GM19463 (cell line): Measurements from ENCODE around the gene PCGF6.

Experiments
- ATAC-seq: cut with Tn5 transposase; IDR thresholded peaks from one replicate; pipeline ENCODE4 v1.9.1; 2021; ENCODE audit warnings: mild to moderate bottlenecking, moderate library complexity; ENCODE audit not compliant: unreplicated experiment

The PCGF6 gene

DNA sequence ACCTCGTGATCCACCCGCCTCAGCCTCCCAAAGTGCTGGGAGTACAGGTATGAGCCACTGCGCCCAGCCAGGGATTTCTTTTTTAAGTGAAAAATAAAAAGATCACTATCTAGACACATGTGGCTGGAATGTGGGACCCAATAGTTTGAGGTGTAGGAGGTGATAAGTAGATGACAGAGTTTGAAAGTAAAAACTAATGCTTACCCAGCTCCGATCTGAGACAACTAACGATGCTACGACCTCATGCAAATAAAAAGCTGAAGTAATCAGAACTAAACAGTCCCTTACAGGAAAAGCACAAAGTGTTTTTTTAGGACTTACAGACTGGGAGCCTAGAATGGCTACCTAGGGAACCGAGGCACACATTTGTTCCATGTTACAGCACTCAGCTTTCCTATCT, 23.0 kb downstream of the PCGF6 start:
- ATAC-seq: no peak

DNA sequence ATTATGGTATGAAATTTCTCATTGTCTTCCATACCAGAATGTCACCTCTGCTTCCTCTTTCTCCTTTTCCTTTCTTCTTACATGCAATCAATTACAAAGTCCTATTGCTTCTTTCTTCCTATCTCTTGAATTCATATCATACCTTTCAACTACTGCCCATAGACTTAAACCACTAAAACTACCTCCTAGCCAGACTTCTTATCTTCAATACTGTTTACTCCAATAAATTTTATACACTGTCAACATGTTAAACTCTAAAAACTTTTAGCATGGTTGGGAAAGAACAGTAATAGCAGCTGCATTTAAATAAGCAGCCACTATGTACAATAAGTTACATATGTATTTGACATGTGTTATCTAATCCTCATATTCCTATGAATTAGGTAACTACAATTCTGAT, 34.9 kb downstream of the PCGF6 start:
- no peak for ATAC-seq

DNA sequence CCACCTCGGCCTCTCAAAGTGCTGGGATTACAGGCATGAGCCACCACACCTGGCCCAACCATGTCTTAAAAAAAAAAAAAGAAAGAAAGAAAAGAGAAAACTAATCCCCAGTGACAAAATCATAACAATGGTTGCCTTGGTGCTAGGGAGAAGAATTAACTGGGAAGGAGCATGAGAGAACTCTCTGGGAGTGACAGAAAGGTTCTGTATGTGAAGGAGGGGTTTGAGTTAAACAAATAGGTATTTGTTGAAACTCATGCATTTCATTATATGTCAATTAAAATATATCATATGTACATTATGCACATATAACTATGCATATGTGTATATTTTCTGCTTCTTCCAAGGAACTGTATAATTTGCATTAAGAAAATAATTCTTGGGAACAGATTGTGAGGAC, 40.7 kb downstream of the PCGF6 start:
- no peak for ATAC-seq

DNA sequence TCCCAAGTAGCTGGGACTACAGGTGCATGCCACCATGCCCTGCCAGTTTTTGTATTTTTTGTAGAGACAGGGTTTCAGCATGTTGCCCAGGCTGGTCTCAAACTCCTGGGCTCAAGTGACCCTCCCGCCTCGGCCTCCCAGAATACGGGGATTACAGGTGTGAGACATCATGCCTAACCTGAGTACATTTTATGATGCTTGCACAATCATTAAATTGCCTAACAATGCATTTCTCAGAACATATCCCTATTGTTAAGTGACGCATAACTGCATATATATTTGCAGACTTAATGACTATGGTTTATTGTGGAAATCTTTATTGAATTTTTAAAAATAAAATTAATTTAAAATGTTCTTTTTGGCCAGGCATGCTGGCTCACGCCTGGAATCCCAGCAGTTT, 43.3 kb downstream of the PCGF6 start:
- ATAC-seq: no peak

DNA sequence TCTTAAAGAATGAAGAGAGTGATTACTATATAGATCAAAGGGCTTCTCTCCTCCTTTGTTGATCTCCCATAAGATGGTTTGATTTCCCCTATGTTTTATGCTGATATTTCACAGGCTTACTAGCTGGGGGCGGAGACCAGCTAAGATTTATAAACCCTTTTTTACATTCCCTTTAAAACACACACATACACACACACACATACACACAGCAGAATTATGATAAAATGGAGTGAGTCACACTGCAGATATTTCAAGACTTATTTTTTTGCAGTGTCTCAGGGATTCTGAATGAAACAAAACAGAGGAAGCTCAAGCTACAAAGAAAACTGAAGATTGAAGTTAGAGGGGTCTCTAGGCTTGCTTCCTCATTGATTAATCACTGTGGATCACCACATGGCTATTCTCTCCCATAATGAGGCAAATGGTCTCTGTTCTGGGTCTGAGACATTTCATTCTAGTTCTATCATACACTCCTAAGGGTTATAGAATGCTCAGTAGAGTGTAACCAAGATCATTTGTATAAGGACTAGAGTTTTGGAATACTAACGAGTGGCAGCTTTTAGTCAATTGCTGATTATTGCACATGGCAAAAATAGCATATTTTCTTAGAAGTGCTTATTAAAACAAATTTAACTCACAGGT, 55.4 kb downstream of the PCGF6 start:
- ATAC-seq: no peak

DNA sequence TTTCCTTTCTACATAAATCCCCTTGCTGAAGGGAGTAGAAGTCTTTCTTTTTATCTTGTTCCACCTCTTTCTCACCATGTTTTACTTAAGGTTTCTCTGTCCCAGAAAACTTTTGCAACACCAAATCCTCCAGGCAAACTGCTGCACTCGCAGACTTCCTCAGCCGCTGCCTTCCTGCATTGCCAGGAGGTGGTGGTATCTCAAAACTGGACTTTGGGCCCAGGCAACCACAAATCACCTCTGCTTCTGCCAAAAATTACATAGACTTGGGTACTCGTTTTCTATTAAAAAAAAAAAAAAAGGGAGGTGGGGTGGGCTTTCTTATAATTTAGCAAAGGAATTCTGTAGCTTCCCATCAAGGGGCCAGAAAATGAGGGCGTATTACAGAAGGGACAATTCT, 59.4 kb downstream of the PCGF6 start:
- no peak for ATAC-seq

DNA sequence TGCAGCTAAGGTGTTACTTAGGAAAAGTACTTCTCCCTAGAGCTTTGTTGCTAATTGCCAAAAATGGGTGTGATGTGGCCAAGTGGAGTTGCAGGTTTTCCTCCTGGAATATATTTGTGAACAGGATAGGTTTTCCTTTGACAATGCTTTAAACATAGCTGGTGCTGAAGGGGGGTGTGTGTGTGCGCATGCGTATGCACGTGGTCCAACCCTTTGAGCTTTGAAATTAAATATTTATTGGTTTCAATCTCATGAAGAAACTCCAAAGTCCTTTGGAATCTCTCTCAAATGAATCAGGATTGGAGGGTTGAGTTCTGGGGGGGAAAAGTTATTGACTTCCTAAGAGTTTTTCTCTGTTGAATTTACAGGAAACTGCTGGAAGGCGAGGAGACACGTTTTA, 62.9 kb downstream of the PCGF6 start:
- no peak for ATAC-seq

DNA sequence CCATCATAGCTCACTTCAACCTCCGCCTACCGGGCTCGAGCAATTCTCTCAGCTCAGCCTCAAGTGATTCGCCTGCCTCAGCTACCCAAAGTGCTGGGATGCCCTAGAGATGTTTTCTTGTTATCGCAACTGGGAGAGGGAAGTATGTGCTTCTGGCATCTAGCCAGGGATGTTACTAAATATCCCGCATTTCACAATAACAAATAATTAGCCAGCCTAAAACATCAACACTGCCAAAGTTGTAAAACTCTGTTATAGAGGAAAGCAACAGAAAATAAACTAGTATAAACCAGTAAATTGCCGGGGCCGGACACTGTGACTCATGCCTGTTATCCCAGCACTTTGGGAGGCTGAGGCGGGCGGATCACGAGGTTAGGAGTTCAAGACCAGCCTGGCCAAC, 66.8 kb downstream of the PCGF6 start:
- no peak for ATAC-seq

DNA sequence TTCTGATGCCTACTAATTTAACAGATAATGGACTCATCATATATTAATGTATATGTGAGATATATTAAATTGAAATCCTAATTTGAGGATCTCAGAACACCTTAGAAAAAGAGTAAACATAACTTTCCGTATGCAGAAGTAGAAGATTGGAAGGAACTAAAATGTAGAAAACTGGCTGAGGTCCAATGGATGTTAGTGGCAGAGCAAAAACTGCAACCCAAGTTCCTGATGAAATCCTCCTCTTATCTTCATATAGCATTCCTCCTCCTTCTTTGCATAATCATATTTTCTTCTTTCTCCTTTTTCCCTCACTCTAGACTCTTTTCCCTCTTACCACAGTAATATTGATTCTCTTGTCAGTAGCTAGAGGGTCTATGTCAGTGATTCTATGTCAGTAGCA, 68.0 kb downstream of the PCGF6 start:
- no peak for ATAC-seq

DNA sequence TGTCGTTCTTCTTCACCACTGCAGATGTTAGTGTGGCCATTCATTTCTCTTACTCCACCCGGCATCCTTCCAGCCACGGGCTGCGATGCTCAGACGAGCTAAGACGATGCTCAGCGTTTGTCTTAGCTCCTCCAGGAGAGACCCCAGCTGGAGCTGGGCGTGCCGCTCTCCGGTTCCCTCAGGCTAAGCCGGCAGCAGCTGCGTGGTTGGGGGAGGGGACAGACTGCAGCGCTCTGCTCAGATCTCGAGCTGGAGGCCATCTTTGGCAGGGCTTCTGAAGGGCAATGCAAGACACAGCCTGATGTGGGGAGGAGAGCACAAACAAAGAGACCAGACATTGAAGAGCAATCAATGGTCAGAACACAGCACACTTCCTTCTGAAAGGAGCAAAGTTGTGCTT, 69.2 kb downstream of the PCGF6 start:
- no peak for ATAC-seq

DNA sequence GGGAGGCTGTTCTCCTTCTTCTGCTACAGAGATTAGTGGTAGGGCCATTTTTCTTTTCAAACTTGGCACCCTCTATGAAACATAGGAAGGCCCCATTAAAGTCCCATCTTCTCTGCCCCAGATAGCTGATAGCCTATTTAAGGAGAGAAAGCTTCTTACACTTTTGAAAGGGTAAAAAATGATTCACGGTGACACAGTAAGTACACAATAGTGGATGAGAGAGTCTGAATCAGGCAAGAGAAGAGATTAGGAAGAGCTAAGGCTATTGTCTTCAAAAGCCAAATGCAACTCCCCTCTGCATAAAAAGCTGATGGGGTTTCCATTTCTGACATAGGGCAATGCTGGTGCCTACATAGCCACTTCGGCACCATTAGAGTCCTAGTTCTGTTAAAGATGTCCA, 70.4 kb downstream of the PCGF6 start:
- ATAC-seq: no peak

DNA sequence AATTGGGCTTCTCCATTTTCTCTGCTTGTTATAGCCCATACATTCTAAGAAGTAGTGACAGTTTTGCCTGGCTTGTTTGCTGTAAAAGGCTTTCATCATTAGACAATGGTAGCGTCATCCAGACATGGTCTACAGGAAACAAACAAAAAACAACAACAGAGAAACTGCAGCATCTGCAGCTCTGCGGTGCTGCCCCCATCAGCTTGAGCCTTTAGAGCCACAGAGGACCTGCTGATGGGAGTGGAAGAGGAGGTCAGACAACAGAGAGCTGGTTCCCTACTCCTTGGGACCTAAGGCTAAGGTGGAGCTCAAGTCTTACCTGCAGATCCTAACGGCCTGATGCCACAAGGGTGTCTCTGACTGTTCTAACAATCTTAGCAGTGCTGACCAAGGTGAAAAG, 70.9 kb downstream of the PCGF6 start:
- ATAC-seq: no peak

DNA sequence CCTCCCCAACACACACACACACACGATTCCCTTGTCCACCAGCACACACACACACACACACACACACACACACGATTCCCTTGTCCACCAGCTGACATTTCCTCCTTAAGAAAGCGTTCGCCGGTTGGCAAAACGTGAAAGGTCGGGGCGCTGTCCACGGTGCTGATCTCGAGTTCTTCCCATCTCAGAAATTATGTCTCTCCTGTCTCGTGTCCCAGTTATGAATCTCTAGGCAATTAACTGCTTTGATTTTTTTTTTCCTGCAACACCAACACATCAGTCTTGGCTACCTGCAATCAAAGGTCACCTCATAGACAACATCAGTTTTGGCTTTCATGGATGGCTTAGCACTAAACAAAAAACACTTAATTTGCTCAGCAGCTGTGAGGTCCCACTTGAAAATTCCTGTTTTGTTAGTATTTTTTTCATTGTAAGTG, 72.1 kb downstream of the PCGF6 start:
- ATAC-seq: no peak

DNA sequence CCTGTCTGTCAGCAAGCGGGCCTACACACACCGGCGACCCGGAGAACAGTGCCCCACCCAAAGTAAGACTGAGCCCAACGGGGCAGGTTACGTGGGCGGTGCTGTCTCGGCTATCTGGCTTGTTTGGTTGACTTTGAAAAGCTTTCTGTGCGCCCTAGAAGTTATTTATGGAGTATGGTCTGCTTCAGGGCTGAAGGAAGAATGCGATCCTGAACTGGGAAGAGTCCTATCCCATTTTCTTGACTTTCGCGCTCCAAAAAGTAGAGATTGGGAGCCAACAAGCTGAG, 72.5 kb downstream of the PCGF6 start:
- no peak for ATAC-seq

DNA sequence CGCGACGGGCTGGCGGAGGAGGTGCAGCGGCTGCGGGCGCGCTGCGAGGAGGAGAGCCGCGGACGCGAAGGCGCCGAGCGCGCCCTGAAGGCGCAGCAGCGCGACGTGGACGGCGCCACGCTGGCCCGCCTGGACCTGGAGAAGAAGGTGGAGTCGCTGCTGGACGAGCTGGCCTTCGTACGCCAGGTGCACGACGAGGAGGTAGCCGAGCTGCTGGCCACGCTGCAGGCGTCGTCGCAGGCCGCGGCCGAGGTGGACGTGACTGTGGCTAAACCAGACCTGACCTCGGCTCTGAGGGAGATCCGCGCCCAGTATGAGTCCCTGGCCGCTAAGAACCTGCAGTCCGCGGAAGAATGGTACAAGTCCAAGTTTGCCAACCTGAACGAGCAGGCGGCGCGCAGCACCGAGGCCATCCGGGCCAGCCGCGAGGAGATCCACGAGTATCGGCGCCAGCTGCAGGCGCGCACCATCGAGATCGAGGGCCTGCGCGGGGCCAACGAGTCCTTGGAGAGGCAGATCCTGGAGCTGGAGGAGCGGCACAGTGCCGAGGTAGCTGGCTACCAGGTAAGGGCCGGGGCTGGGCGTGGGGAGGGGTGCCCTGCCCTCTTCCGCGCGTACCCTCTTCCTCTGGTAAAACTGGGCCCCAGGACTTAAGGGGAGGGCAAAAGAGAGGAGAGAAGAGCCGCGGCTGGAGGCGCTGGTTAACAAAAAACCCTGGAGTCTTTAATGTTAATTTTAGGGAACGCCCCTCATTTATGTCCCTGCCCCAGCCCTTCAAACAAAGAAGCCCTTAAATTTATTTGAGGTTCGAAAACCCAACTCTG, 73.0 kb downstream of the PCGF6 start:
- no peak for ATAC-seq

DNA sequence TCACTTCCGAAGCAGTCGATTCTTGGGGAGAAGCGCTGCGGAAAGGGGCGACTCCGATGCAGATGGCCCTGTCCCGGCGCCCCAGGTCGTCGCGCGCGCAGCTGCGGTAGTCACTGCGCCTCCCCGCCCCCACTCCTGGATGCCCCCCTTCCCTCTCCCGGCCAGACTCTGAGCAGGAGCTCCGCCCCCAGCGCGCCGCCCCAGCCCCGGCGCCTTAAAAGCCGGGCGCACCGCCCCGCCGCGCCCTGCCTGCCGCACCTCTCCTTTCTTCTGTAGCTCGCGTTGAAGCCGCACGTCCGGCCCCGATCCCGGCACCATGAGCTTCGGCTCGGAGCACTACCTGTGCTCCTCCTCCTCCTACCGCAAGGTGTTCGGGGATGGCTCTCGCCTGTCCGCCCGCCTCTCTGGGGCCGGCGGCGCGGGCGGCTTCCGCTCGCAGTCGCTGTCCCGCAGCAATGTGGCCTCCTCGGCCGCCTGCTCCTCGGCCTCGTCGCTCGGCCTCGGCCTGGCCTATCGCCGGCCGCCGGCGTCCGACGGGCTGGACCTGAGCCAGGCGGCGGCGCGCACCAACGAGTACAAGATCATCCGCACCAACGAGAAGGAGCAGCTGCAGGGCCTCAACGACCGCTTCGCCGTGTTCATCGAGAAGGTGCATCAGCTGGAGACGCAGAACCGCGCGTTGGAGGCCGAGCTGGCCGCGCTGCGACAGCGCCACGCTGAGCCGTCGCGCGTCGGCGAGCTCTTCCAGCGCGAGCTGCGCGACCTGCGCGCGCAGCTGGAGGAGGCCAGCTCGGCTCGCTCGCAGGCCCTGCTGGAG, 73.8 kb downstream of the PCGF6 start, which contains the start of gene INA:
INA (plus strand) TSS at position 243 of the 817 bp plus-strand sequence; CDS start at position 317, 74 bp downstream.
- no peak for ATAC-seq

DNA sequence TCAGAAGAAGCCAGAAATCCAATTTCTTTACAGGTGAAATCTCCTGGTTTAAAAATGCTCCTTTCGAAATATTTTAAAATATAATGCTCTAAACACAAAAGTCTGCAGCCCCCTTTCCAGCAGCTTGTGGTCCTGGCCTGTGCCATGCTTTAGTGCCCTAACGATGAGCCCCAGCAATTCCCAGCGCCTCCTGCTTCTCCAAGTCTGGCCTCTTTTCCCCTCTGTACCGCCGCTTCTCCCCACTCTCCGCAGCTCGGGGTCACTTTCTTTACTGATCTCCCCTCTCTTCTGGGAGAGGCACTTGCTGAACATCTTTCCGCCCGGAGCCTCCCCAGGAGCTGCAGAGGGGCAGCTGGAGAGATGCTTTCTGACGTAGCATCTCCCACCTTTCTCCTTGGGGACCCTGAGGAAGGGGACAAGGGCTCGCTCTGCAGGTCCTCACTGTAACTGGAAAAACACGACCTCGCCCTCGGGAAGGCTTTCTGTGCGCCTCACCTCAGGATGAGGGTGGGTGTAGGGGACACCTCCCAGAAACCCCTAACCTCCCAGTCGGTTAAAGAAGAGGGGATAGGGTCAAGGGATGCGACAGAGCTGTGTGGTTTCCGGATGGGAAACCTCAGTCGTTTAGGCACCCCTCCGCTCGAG, 74.6 kb downstream of the PCGF6 start:
- no peak for ATAC-seq

DNA sequence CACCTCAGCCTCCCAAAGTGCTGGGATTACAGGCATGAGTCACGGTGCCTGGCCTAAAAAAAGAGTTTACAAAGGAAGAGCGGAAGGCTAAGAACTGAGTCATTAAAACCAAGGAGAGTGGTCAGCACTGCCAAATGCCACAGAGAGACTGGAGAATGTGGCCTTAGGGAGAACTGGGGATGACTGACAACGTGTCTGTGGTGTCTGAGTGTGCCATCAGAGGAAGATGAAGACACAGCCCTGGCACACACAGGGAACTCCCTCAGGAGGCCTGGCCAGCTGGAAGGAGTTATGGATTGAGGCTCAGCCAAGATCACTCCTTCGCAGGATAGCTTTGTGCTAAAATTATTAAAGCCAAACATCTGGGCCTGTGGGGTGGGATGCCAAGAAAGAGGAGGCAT, 77.9 kb downstream of the PCGF6 start:
- ATAC-seq: no peak

DNA sequence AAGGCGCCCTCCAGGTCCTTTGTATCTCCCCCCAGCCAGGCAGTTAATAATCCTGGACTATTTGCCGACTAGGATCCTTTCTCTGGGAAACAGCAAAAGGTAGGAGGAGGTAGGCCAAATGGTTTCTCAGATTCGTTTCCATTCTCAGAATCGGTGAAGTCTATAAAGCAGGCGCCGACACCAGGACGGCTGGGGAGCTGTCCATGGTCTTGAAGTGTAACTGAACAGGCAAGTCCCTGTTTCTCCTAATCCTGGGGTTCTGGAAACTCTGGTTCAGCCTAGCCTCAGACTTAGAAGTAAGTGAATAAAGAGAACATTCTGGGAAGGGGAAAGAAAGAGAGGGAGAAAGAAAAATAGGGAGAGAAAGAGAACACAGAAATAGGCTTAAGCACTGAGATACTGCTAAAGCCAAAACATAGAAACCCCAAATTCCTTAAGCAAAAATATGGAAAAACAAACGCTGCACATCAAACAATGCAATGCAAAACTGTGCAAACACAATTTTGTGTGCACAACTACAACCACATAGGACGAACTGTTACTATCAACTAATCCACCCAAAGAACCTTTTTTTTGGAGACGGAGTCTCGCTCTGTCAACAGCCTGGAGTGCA, 85.1 kb downstream of the PCGF6 start:
- ATAC-seq: no peak

DNA sequence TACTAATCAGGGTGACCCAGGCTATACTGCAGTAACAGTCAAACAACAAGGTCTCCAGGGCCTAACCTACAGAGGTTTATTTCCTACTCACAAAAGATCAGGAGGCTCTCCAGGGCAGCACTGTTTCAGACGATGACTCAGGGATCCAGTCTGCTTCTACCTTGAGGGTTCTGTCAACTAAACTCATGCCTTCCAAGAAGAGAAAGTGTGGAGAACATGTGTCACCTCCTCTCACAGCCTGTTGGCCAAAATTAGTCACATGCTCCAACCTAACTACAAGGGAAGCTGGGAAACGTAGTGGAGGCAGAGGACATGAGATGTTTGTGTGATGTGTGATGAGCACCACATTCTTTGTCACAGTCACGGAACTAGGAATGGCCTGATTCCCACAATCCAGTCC, 88.7 kb downstream of the PCGF6 start:
- no peak for ATAC-seq

DNA sequence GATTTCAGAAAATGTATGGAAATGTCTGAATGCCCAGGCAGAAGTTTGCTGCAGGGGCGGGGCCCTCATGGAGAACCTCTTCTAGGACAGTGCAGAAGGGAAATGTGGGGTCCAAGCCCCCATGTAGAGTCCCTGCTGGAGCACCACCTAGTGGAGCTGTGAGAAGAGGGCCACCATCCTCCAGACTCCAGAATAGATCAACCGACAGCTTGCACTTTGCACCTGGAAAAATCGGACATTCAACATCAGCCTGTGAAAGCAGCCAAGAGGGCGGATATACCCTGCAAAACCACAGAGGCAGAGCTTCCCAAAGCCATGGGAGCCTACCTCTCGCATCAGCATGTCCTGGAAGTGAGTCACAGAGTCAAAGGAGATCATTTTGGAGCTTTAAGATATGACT, 91.0 kb downstream of the PCGF6 start:
- ATAC-seq: no peak
